Kidney (tissue), 22 donors: ENCODE results near the gene BRK1. TPM values are rescaled to one million over a fixed set of nuclear protein-coding genes. Genes with fewer than 3 reads are reported as not detected.
"Not testable (repeated sequence)": the region's sequence is repeated elsewhere in the genome, so short reads cannot be mapped to it uniquely, and the experiment has no call there.

Source experiments
- DNase-seq, 5 donors: peaks; one replicate each; pipeline ENCODE4 v3.0.0-alpha.2; 2013 to 2020
- FAIRE-seq: peaks from 2 replicates; lab custom pipeline; 2012; peaks lifted over from hg19 to GRCh38; lab: Jason Lieb, UNC
- H3K27ac ChIP-seq, 2 donors: one replicate each; pipeline ENCODE4 v1.7.0; 2013; ENCODE audit warnings: low read depth in 2 of 2, low read length in 2 of 2, inconsistent platforms in 1 of 2
- H3K27me3 ChIP-seq: one replicate; pipeline ENCODE4 v1.7.1; 2013; ENCODE audit warnings: low read length, inconsistent platforms; ENCODE audit not compliant: control insufficient read depth, insufficient read depth
- H3K36me3 ChIP-seq, 3 donors: one replicate each; pipeline versions ENCODE4 v1.7.0 to v1.7.1; 2013; ENCODE audit warnings: low read length in 3 of 3, control low read depth in 1 of 3, inconsistent platforms in 1 of 3; ENCODE audit not compliant: insufficient read depth in 3 of 3, control insufficient read depth in 2 of 3
- H3K4me1 ChIP-seq, 3 donors: one replicate each; pipeline versions ENCODE4 v1.7.0 to v1.7.1; 2013; ENCODE audit warnings: low read length in 3 of 3, inconsistent platforms in 1 of 3, low read depth in 1 of 3; ENCODE audit not compliant: control insufficient read depth in 2 of 3, insufficient read depth in 2 of 3
- H3K4me3 ChIP-seq, 3 donors: one replicate each; pipeline versions ENCODE4 v1.7.0 to v1.8.1; 2013; ENCODE audit warnings: low read length in 3 of 3, control low read depth in 1 of 3, inconsistent platforms in 1 of 3
- H3K9ac ChIP-seq, 3 donors: one replicate each; pipeline versions ENCODE4 v1.7.0 to v1.7.1; 2013; ENCODE audit warnings: low read length in 3 of 3, control low read depth in 1 of 3, inconsistent platforms in 1 of 3
- H3K9me3 ChIP-seq, 3 donors: one replicate each; pipeline versions ENCODE4 v1.7.0 to v1.7.1; 2013; ENCODE audit warnings: low read length in 3 of 3, control low read depth in 1 of 3, inconsistent platforms in 1 of 3; ENCODE audit not compliant: control insufficient read depth in 2 of 3, insufficient read depth in 1 of 3
- CTCF ChIP-seq: IDR thresholded peaks from 3 replicates; pipeline ENCODE4 v1.5.1; 2012; ENCODE audit warnings: mild to moderate bottlenecking, moderate library complexity, borderline replicate concordance; ENCODE audit not compliant: insufficient read depth; ENCODE audit errors: extremely low read depth
- intact Hi-C: fragments of 100-400 bp; cut with DNase I; formaldehyde crosslinking; loops from one replicate; pipeline ENCODE4 v1.11.1; 2022
- long read RNA-seq, 10 donors: library from polyadenylated mRNA in 1 of 10; unstranded in 1 of 10; transcript quantifications; one replicate each; pipeline ENCODE4 v2.0.0 and lab custom pipeline, GENCODE V29; 2021 to 2026
- polyA plus RNA-seq: library from polyadenylated mRNA; stranded (reverse); fragments of 350-450 nt; fragmentation: Illumina TruSeq; extraction: RNeasy Lipid Tissue Mini Kit (QIAGEN cat#74804); gene quantifications from one replicate; pipeline ENCODE4 v1.2.3, GENCODE V29; 2014; ENCODE audit warnings: low read depth, low replicate concordance; ENCODE audit not compliant: insufficient read depth
- total RNA-seq: library from RNA; stranded (reverse); fragmentation: NEBNext Ultra II Directional; extraction: Animal tissue kit (Norgen Biotek cat#: 25700); gene quantifications from one replicate; pipeline ENCODE4 v1.2.1, GENCODE V29; 2021
- donor health status: control.
- donor health status: control.
- donor health status: control.
- donor health status: control.
- donor health status: control.
- donor health status: DM: yes; HTN: yes; CAD: no.
- donor health status: Normal renal cell carcinoma (clear cell type).

BRK1 gene
- 130 TPM for total RNA-seq
- polyA plus RNA-seq = 308 TPM
- long read RNA-seq, donor 1, transcript BRK1-201 (3 exons, 1,233 nt) = major isoform, 133 of 158 reads
- long read RNA-seq, donor 1, partial matches to known transcripts = 25 of 158 reads
- long read RNA-seq, donor 1, other reads (novel, unspliced or antisense) = 0 of 158 reads
- long read RNA-seq, donor 2, transcript BRK1-201 (3 exons, 1,233 nt) = major isoform, 143 of 150 reads
- long read RNA-seq, donor 2, partial matches to known transcripts = 0 of 150 reads
- long read RNA-seq, donor 2, other reads (novel, unspliced or antisense) = 7 of 150 reads
- long read RNA-seq, donor 3, transcript BRK1-201 (3 exons, 1,233 nt) = major isoform, 187 of 187 reads
- long read RNA-seq, donor 3, partial matches to known transcripts = 0 of 187 reads
- long read RNA-seq, donor 3, other reads (novel, unspliced or antisense) = 0 of 187 reads
- long read RNA-seq, donor 4, transcript BRK1-201 (3 exons, 1,233 nt) = major isoform, 110 of 172 reads
- long read RNA-seq, donor 4, partial matches to known transcripts = 62 of 172 reads
- long read RNA-seq, donor 4, other reads (novel, unspliced or antisense) = 0 of 172 reads
- long read RNA-seq, donor 5, transcript BRK1-201 (3 exons, 1,233 nt) = major isoform, 15 of 23 reads
- long read RNA-seq, donor 5, partial matches to known transcripts = 8 of 23 reads
- long read RNA-seq, donor 5, other reads (novel, unspliced or antisense) = 0 of 23 reads
- long read RNA-seq, donor 6, transcript BRK1-201 (3 exons, 1,233 nt) = major isoform, 336 of 341 reads
- long read RNA-seq, donor 6, partial matches to known transcripts = 5 of 341 reads
- long read RNA-seq, donor 6, other reads (novel, unspliced or antisense) = 0 of 341 reads
- long read RNA-seq, donor 7, transcript BRK1-201 (3 exons, 1,233 nt) = major isoform, 79 of 91 reads
- long read RNA-seq, donor 7, partial matches to known transcripts = 9 of 91 reads
- long read RNA-seq, donor 7, other reads (novel, unspliced or antisense) = 3 of 91 reads
- long read RNA-seq, donor 8, transcript BRK1-201 (3 exons, 1,233 nt) = major isoform, 124 of 191 reads
- long read RNA-seq, donor 8, partial matches to known transcripts = 62 of 191 reads
- long read RNA-seq, donor 8, other reads (novel, unspliced or antisense) = 5 of 191 reads
- long read RNA-seq, donor 9, transcript BRK1-201 (3 exons, 1,233 nt) = major isoform, 84 of 84 reads
- long read RNA-seq, donor 9, partial matches to known transcripts = 0 of 84 reads
- long read RNA-seq, donor 9, other reads (novel, unspliced or antisense) = 0 of 84 reads
- long read RNA-seq, donor 10, transcript BRK1-201 (3 exons, 1,233 nt) = major isoform, 121 of 185 reads
- long read RNA-seq, donor 10, partial matches to known transcripts = 64 of 185 reads
- long read RNA-seq, donor 10, other reads (novel, unspliced or antisense) = 0 of 185 reads

- TF ChIP-seq CTCF = peak; percentile 14
- Histone ChIP-seq H3K9me3 (no peaks in the 10 kb centered on the region), H3K27ac (peak within 1 kb of the TSS; percentile 30 to 69), H3K36me3 (peaks cover 0 to 2% (median 0%) of the 10 kb centered on the region in 3 donors), H3K9ac (peak within 1 kb of the TSS; percentile 95 to 99 (median 96)), H3K4me1 (peaks cover 0 to 10% (median 10%) of the 10 kb centered on the region in 3 donors), H3K27me3 (no peaks in the 10 kb centered on the region), H3K4me3 (peak within 1 kb of the TSS; percentile 96 to 99 (median 99))
- peak; percentile 93 to 98 (median 97) for DNase-seq
- FAIRE-seq = no peak
- intact Hi-C loops = no loop called here
Observed at GRCh38 chr3:10115326-10116137, at the start of gene BRK1. TSS of gene BRK1 (plus strand) at chr3:10115675. CDS start at chr3:10115702, 27 bp downstream.

GRCh38 chr3:10070077-10070476 lies 45.4 kb upstream of the BRK1 start:
- DNase-seq, H3K9ac ChIP-seq, H3K9me3 ChIP-seq, H3K4me1 ChIP-seq, FAIRE-seq, H3K27me3 ChIP-seq, intact Hi-C loops, H3K36me3 ChIP-seq, H3K27ac ChIP-seq, H3K4me3 ChIP-seq: not testable (repeated sequence)

GRCh38 chr3:10074666-10075065 lies 40.8 kb upstream of the BRK1 start:
- no peaks in the 10 kb centered on the region for H3K27me3 ChIP-seq
- TF ChIP-seq CTCF = no peak
- no peaks in the 10 kb centered on the region for H3K36me3 ChIP-seq
- no peak overlapping the region for H3K4me3 ChIP-seq
- H3K9me3 ChIP-seq = no peaks in the 10 kb centered on the region
- no peak overlapping the region for H3K27ac ChIP-seq
- intact Hi-C loops = no loop called here
- DNase-seq (no peak), FAIRE-seq (no peak)
- no peak overlapping the region for H3K9ac ChIP-seq
- H3K4me1 ChIP-seq = no peaks in the 10 kb centered on the region
